ENCODE measurements around the gene FOXD3.

Gene FOXD3

DNA sequence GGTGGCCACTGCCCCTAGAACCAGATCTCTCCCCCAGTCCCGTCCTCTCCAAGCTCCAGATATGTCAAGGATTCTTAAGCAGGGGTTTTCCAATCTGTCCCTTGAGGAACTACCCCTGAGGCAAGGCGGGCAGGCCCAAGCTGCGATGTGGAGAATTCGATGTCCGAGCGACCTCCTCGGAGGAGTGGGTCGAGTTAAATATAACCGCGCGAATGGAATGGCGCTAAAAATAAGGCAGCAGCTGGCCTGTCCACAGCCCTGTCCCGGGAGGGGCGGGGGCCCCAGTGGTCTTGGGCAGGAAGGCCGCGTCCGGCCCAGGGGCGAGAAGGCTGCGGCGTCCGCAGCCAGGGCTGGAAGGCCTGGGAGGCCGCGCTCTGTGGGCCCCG lies 5.8 kb upstream of the FOXD3 start:
- no peak for TF ChIP-seq JUND (IDR thresholded peaks at IDR 0.05; ENCODE audit: low read depth)
- in situ Hi-C loops (cut with HindIII; ENCODE audit: low pct_unique_long_range_greater_than_20kb, low sequenced_read_pairs), result no loop called here

DNA sequence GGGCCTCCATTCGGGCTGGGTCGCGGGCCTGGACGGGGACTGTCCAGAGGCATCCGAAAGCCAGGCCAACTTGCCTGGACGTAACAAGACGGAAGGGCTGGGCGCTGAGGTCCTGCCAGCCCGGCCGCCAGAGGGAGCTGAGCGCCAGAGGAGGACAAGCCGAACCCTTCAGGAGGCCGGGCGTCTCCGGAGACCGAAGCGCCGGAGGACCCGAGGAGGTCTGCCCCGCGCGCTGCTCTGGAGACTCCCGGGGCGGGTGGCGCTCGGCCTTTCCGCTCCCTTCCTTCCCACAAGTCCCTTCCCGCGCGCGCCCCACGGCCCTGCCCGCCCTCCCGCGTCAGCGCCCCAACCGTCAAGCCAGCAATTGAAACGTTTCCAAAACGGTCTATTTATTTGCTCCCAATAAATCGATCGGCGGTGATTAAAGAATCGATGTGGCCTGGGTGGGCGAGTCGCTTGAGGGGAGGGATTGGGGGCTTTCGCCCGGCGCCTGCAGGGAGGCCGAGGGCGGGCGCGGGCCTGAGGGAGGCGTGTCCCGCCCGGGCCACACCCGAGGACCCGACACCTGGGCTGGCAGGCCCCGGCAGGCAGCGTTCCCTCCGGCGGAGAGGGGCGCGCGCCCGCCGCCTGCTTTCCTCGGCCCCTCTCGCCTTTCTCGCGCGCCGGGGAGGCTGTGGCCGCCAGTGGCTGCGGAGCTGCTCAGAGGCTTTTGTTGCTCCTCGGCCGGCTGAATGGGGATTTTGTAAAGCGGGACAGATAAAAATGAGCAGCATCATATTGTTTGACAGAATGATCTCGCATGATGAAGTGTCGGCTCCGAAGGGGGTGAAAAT lies 5.2 kb upstream of the FOXD3 start:
- no peak for TF ChIP-seq JUND (IDR thresholded peaks at IDR 0.05; ENCODE audit: low read depth)
- in situ Hi-C loops (cut with HindIII; ENCODE audit: low pct_unique_long_range_greater_than_20kb, low sequenced_read_pairs), result no loop called here
- DNase-seq (ENCODE audit: low read depth in 1 of 2, low spot score in 1 of 2), result peak; percentile 87 to 88

More for the DNA sequence above, 5.8 kb upstream of the FOXD3 start:
- no peak for DNase-seq (ENCODE audit: low read depth in 1 of 2, low spot score in 1 of 2)

DNA sequence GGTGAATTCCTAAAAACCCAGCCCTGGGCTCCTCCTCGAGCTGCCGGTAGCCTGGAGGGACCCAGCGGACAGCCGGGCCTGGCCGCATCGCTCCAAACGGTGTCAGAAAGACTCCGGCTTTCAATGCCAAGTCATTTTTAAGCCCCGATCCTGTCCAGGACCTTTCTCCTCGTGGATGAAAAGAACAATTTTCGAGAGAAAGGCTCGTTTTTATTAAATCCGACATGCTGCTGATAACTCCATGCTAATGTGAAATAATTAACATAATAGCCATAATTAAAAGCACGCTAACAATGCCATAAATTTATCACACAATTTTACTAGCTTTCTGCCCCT lies 4.6 kb upstream of the FOXD3 start:
- no peak for TF ChIP-seq JUND (IDR thresholded peaks at IDR 0.05; ENCODE audit: low read depth)
- DNase-seq (ENCODE audit: low read depth in 1 of 2, low spot score in 1 of 2), result no peak
- in situ Hi-C loops (cut with HindIII; ENCODE audit: low pct_unique_long_range_greater_than_20kb, low sequenced_read_pairs), result no loop called here

DNA sequence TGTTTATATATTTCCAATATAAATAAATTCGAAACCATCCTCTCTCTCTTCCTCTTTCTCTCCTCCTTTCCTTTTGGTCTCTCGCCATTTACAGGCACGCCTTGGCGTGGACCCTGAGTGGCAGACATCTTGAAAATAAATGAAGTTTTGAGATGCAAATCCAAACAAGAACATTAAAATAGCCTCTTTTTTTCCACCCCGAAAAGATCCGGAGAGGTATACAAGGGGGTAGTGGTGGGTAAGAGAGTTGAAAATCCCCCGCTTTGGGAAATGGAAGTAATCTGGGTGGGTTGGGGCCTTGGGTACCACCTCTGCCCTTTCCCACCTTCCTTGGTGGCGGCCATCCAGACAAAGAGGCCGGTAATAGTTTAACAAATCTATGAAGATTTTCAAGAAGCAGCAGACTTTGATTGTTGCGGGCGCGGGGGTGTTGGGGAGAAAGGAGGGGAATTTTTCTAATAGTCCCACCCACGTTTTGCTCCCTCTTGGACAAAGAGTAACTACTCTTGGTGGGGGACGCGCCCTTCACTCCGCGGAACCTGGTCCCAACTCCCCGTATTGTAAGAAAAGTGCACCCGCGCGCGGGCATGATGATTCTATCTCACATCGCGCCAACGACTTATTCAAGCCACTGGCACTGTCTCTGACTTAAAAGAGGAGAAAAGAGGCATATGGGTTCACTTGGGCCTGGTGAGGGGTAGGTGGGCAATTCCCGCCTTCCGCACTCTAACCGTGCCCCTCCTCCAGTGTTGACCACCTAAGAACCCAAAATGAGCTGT lies 4.0 kb upstream of the FOXD3 start:
- in situ Hi-C loops (cut with HindIII; ENCODE audit: low pct_unique_long_range_greater_than_20kb, low sequenced_read_pairs), result no loop called here
- no peak for TF ChIP-seq JUND (IDR thresholded peaks at IDR 0.05; ENCODE audit: low read depth)
- DNase-seq (ENCODE audit: low read depth in 1 of 2, low spot score in 1 of 2), result no peak

DNA sequence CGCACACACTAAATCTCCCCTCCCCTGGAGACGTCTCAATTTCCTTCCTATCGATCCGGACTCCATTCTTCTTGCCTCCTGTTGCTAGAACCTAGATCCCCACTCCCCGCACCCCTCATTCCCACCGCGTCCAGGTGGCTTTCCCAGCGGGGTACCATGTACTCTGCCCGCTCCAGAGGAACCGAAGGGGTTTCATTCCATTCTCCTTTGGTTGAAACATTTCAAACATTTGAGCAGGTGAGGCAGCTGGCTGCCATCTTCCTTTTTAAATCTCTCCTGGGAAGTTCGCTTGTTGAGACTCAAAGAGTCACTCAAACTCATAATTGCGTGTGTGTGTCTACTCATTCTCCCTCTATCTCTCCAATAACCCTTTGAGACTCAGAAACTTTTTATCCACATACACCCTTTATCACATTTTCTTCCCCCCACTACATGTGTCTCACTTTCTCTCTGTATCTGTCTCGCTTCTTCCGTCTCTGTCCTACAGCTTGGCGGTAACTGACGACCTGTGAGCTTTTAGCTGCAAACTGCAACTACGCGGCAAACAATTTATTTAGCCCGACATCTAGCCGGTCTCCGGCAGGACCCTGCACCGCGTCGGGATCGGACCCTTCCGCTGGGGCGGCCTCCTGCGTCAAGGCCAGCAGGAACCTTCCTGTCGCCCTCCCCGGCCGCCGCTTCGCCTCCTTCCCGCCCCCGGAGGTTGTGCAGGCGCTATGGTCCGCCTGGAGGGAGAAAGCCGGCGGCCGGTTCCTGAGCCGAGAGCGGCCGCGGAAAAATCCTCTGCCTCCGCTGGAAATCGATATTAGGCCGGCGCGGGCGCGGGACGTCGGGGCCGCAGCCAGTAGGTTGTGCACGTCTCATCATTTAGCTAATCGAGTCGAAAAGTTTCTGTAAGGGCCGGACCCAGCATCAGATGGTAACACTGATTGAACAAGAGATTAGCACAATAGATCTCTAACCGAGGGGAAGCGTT lies 3.0 kb upstream of the FOXD3 start:
- in situ Hi-C loops (cut with HindIII; ENCODE audit: low pct_unique_long_range_greater_than_20kb, low sequenced_read_pairs), result no loop called here
- DNase-seq (ENCODE audit: low read depth in 1 of 2, low spot score in 1 of 2), result no peak
- TF ChIP-seq JUND (IDR thresholded peaks at IDR 0.05; ENCODE audit: low read depth), result no peak

DNA sequence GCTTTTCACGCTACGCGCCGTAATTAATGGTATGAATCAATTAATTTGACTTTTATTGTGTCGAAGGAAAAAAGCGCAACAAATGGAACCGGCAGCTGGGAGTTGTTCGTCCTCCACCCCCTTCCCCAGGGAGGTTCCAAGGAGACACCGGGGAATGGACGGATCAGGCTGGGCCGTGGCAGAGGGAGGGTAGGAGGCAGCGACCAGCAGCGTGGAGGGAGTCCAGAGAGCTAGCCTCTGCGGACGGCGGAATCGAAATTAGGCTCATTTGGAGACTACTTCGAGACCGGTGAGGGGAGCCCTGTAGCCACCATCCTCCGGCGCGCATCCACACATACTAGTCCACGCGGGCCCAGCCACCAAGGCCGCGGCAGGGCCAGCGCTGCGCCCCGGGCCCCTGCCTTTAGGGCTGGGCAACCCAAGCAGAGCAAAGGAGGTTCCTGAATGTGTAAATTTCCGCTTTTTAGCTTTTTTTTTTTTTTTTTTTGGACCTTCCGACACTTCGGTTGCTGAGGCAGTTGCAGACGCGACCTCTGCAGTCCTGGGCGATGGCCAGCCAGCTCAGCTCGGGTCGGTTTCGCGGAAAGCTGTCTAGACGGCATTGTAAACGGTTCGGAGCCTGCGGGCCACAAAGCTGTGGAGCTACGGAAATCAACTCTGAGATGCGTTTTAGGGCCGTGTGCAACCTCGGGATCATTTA lies 2.2 kb upstream of the FOXD3 start:
- in situ Hi-C loops (cut with HindIII; ENCODE audit: low pct_unique_long_range_greater_than_20kb, low sequenced_read_pairs), result no loop called here
- no peak for DNase-seq (ENCODE audit: low read depth in 1 of 2, low spot score in 1 of 2)
- TF ChIP-seq JUND (IDR thresholded peaks at IDR 0.05; ENCODE audit: low read depth), result no peak

DNA sequence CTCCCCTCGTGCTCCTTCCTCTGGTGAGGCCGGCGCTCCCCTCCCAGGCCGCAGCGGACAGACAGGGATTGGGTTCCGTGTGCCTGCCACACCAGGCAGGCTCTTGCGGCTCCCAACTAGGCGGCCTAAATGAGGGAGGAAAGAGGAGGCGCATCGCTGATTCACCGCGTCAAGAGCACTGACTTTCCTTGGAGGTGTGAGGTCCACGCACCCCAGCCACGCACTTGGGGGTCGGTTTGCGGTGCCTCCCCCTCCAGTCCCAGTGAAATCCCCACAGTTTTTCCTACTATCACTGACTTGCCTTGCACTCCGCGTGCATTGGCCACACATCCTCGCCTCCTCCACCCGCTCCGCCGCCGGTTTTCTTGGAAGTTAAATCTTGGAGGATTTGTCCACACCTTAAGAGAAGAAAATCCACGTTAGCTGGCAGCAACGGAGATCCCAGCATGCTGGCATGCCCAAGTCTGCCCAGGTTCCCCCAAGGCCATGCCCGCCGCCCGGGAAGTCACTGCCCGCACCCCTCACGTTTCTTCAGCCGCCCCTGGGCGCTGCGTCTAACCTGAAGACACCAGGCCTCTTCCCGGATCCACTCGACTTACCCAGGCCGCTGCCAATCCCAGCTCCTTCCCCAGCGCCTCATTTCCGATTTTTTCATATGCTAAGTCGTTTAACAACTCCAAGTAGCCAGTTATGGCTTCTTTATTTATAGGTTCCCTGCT lies 1.1 kb upstream of the FOXD3 start:
- in situ Hi-C loops (cut with HindIII; ENCODE audit: low pct_unique_long_range_greater_than_20kb, low sequenced_read_pairs), result no loop called here
- no peak for TF ChIP-seq JUND (IDR thresholded peaks at IDR 0.05; ENCODE audit: low read depth)
- DNase-seq (ENCODE audit: low read depth in 1 of 2, low spot score in 1 of 2), result no peak

DNA sequence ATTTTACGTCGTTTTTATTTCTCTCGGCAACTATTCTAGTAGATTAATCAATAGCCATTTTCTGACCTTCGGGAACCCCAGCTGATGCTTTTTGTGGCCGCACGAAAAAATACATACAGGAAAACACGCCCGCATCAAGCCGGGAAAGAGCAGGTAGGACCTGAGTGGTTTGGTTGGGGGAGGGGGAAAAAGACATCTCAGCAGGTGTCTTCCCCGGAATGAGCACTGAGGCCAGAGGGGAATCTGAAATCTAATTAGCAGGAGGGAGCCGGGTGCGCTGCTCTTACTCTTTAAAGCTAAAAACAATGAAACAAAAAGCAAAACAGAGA lies 618 bp upstream of the FOXD3 start:
- in situ Hi-C loops (cut with HindIII; ENCODE audit: low pct_unique_long_range_greater_than_20kb, low sequenced_read_pairs), result no loop called here
- DNase-seq (ENCODE audit: low read depth in 1 of 2, low spot score in 1 of 2), result no peak
- no peak for TF ChIP-seq JUND (IDR thresholded peaks at IDR 0.05; ENCODE audit: low read depth)

DNA sequence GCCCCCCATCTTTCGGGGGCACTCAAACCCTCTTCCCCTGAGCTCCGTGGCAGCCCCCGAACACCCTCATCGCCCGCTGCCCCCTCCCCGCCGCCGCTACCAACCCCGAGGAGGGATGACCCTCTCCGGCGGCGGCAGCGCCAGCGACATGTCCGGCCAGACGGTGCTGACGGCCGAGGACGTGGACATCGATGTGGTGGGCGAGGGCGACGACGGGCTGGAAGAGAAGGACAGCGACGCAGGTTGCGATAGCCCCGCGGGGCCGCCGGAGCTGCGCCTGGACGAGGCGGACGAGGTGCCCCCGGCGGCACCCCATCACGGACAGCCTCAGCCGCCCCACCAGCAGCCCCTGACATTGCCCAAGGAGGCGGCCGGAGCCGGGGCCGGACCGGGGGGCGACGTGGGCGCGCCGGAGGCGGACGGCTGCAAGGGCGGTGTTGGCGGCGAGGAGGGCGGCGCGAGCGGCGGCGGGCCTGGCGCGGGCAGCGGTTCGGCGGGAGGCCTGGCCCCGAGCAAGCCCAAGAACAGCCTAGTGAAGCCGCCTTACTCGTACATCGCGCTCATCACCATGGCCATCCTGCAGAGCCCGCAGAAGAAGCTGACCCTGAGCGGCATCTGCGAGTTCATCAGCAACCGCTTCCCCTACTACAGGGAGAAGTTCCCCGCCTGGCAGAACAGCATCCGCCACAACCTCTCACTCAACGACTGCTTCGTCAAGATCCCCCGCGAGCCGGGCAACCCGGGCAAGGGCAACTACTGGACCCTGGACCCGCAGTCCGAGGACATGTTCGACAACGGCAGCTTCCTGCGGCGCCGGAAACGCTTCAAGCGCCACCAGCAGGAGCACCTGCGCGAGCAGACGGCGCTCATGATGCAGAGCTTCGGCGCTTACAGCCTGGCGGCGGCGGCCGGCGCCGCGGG lies 837 bp downstream of the FOXD3 start:
- TF ChIP-seq JUND (IDR thresholded peaks at IDR 0.05; ENCODE audit: low read depth), result no peak
- in situ Hi-C loops (cut with HindIII; ENCODE audit: low pct_unique_long_range_greater_than_20kb, low sequenced_read_pairs), result no loop called here
- DNase-seq (ENCODE audit: low read depth in 1 of 2, low spot score in 1 of 2), result no peak

DNA sequence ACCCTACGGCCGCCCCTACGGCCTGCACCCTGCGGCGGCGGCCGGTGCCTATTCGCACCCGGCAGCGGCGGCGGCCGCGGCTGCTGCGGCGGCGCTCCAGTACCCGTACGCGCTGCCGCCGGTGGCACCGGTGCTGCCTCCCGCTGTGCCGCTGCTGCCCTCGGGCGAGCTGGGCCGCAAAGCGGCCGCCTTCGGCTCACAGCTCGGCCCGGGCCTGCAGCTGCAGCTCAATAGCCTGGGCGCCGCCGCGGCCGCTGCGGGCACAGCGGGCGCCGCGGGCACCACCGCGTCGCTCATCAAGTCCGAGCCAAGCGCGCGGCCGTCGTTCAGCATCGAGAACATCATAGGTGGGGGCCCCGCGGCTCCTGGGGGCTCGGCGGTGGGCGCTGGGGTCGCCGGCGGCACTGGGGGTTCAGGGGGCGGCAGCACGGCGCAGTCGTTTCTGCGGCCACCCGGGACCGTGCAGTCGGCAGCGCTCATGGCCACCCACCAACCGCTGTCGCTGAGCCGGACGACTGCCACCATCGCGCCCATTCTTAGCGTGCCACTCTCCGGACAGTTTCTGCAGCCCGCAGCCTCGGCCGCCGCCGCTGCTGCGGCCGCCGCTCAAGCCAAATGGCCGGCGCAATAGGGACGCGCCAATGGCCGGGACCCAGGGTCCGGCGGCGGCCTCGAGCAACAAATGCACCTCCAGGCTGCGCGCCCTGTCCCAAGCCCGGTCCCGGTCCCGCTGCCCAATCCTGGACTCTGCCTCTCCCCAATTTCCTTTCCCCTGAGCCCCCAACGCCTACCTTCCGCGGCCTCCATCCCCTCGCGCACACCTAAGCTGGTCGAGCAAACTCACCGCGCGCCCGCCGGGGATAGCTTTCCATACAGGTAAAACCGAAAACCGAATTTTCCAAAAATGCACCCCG lies 1.8 kb downstream of the FOXD3 start:
- in situ Hi-C loops (cut with HindIII; ENCODE audit: low pct_unique_long_range_greater_than_20kb, low sequenced_read_pairs), result no loop called here
- DNase-seq (ENCODE audit: low read depth in 1 of 2, low spot score in 1 of 2), result no peak
- TF ChIP-seq JUND (IDR thresholded peaks at IDR 0.05; ENCODE audit: low read depth), result no peak

All from T47D (cell line).